WTC11 (cell line): ENCODE data around the gene ZNF507. TPM values are rescaled to one million over a fixed set of nuclear protein-coding genes. Genes with fewer than 3 reads are reported as not detected.

Experiments
- AR ChIP-seq: fragments of 250-450 bp; sonication (Bioruptor Pico); IDR thresholded peaks from 2 replicates; pipeline ENCODE4 v1.9.0; 2021; ENCODE audit warnings: mild to moderate bottlenecking
- CREM ChIP-seq: sonication (generic); formaldehyde crosslinking; IDR thresholded peaks from 2 replicates; pipeline ENCODE4 v1.8.1; 2022; ENCODE audit warnings: mild to moderate bottlenecking, missing genetic modification reagents, moderate library complexity
- CTCF ChIP-seq: fragments of 200-600 bp; IDR thresholded peaks from 2 replicates; pipeline ENCODE4 v1.8.0; 2022; ENCODE audit warnings: antibody characterized with exemption
- E2F5 ChIP-seq: sonication (generic); formaldehyde crosslinking; IDR thresholded peaks from 2 replicates; pipeline ENCODE4 v1.8.1; 2022; ENCODE audit warnings: mild to moderate bottlenecking, moderate library complexity, missing genetic modification reagents
- GTF2I ChIP-seq: fragments of 250-450 bp; sonication (Bioruptor Pico); conservative IDR thresholded peaks from 2 replicates; pipeline ENCODE4 v1.4.0; 2021; ENCODE audit warnings: mild to moderate bottlenecking
- IRF1 ChIP-seq: sonication (generic); formaldehyde crosslinking; IDR thresholded peaks from 2 replicates; pipeline ENCODE4 v1.8.0; 2023; ENCODE audit warnings: missing genetic modification reagents
- JAZF1 ChIP-seq: fragments of 250-450 bp; sonication (Bioruptor Pico); IDR thresholded peaks from 2 replicates; pipeline ENCODE4 v1.9.0; 2021; ENCODE audit warnings: moderate library complexity, mild to moderate bottlenecking, inconsistent platforms
- JUN ChIP-seq: sonication (generic); formaldehyde crosslinking; IDR thresholded peaks from 2 replicates; pipeline ENCODE4 v1.8.0; 2023; ENCODE audit warnings: mild to moderate bottlenecking, missing genetic modification reagents
- KAT7 ChIP-seq: sonication (generic); formaldehyde crosslinking; IDR thresholded peaks from 2 replicates; pipeline ENCODE4 v1.8.1; 2023; ENCODE audit warnings: missing genetic modification reagents, mild to moderate bottlenecking, borderline replicate concordance
- NFATC4 ChIP-seq: fragments of 250-450 bp; sonication (Bioruptor Pico); IDR thresholded peaks from 2 replicates; pipeline ENCODE4 v1.9.0; 2021; ENCODE audit warnings: mild to moderate bottlenecking
- NFYB ChIP-seq: sonication (generic); formaldehyde crosslinking; conservative IDR thresholded peaks from 2 replicates; pipeline ENCODE4 v1.8.0; 2022; ENCODE audit warnings: low read depth, missing genetic modification reagents
- NR1H2 ChIP-seq: sonication (generic); formaldehyde crosslinking; IDR thresholded peaks from 2 replicates; pipeline ENCODE4 v1.9.0; 2021; ENCODE audit warnings: mild to moderate bottlenecking, moderate library complexity, missing genetic modification reagents
- OVOL2 ChIP-seq: fragments of 250-450 bp; sonication (Bioruptor Pico); IDR thresholded peaks from 2 replicates; pipeline ENCODE4 v1.9.0; 2021; ENCODE audit warnings: mild to moderate bottlenecking, borderline replicate concordance
- PRRX2 ChIP-seq: fragments of 250-450 bp; sonication (Bioruptor Pico); IDR thresholded peaks from 2 replicates; pipeline ENCODE4 v1.8.0; 2021; ENCODE audit warnings: mild to moderate bottlenecking
- SMAD4 ChIP-seq: sonication (generic); formaldehyde crosslinking; IDR thresholded peaks from 2 replicates; pipeline ENCODE4 v1.8.0; 2022; ENCODE audit warnings: mild to moderate bottlenecking, missing genetic modification reagents
- SOX15 ChIP-seq: fragments of 250-450 bp; sonication (Bioruptor Pico); IDR thresholded peaks from 2 replicates; pipeline ENCODE4 v1.9.0; 2021; ENCODE audit warnings: mild to moderate bottlenecking
- ZNF219 ChIP-seq: sonication (generic); formaldehyde crosslinking; IDR thresholded peaks from 2 replicates; pipeline ENCODE4 v1.8.0; 2023; ENCODE audit warnings: missing genetic modification reagents, mild to moderate bottlenecking, borderline replicate concordance
- ZNF281 ChIP-seq: sonication (generic); formaldehyde crosslinking; IDR thresholded peaks from 2 replicates; pipeline ENCODE4 v1.8.0; 2023; ENCODE audit warnings: mild to moderate bottlenecking, missing genetic modification reagents
- ZNF317 ChIP-seq: sonication (generic); formaldehyde crosslinking; IDR thresholded peaks from 2 replicates; pipeline ENCODE4 v1.8.1; 2023; ENCODE audit warnings: low read depth, mild to moderate bottlenecking, moderate library complexity, missing genetic modification reagents, borderline replicate concordance
- ZNF671 ChIP-seq: fragments of 250-450 bp; sonication (Bioruptor Pico); IDR thresholded peaks from 2 replicates; pipeline ENCODE4 v1.8.0; 2021; ENCODE audit warnings: mild to moderate bottlenecking
- total RNA-seq: library from RNA; stranded (reverse); gene quantifications from 3 replicates; pipeline ENCODE4 v1.2.3, GENCODE V29; 2021
- TF ChIP-seq, protein P1 (sequence below): sonication (generic); formaldehyde crosslinking; IDR thresholded peaks from 2 replicates; pipeline ENCODE4 v1.8.0; 2022; ENCODE audit warnings: missing genetic modification reagents
- TF ChIP-seq, protein P2 (sequence below): fragments of 250-450 bp; sonication (Bioruptor Pico); IDR thresholded peaks from 2 replicates; pipeline ENCODE4 v1.9.0; 2021; ENCODE audit warnings: mild to moderate bottlenecking
- TF ChIP-seq, protein P3 (sequence below): sonication (generic); formaldehyde crosslinking; IDR thresholded peaks from 2 replicates; pipeline ENCODE4 v1.8.1; 2023; ENCODE audit warnings: mild to moderate bottlenecking, missing genetic modification reagents

The ZNF507 gene
- total RNA-seq, 1 experiment from 2014 or later: 27.6 TPM

- TF ChIP-seq, protein P1, sequence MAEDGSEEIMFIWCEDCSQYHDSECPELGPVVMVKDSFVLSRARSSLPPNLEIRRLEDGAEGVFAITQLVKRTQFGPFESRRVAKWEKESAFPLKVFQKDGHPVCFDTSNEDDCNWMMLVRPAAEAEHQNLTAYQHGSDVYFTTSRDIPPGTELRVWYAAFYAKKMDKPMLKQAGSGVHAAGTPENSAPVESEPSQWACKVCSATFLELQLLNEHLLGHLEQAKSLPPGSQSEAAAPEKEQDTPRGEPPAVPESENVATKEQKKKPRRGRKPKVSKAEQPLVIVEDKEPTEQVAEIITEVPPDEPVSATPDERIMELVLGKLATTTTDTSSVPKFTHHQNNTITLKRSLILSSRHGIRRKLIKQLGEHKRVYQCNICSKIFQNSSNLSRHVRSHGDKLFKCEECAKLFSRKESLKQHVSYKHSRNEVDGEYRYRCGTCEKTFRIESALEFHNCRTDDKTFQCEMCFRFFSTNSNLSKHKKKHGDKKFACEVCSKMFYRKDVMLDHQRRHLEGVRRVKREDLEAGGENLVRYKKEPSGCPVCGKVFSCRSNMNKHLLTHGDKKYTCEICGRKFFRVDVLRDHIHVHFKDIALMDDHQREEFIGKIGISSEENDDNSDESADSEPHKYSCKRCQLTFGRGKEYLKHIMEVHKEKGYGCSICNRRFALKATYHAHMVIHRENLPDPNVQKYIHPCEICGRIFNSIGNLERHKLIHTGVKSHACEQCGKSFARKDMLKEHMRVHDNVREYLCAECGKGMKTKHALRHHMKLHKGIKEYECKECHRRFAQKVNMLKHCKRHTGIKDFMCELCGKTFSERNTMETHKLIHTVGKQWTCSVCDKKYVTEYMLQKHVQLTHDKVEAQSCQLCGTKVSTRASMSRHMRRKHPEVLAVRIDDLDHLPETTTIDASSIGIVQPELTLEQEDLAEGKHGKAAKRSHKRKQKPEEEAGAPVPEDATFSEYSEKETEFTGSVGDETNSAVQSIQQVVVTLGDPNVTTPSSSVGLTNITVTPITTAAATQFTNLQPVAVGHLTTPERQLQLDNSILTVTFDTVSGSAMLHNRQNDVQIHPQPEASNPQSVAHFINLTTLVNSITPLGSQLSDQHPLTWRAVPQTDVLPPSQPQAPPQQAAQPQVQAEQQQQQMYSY (CRISPR knock-in tag): no peak
- no peak for TF ChIP-seq ZNF317 (CRISPR knock-in tag)
- TF ChIP-seq CTCF: no peak
- TF ChIP-seq, protein P2, sequence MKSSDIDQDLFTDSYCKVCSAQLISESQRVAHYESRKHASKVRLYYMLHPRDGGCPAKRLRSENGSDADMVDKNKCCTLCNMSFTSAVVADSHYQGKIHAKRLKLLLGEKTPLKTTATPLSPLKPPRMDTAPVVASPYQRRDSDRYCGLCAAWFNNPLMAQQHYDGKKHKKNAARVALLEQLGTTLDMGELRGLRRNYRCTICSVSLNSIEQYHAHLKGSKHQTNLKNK: no peak
- no peak for TF ChIP-seq SMAD4
- TF ChIP-seq JAZF1 (CRISPR knock-in tag): no peak
- TF ChIP-seq SOX15 (CRISPR knock-in tag): no peak
- TF ChIP-seq, protein P3, sequence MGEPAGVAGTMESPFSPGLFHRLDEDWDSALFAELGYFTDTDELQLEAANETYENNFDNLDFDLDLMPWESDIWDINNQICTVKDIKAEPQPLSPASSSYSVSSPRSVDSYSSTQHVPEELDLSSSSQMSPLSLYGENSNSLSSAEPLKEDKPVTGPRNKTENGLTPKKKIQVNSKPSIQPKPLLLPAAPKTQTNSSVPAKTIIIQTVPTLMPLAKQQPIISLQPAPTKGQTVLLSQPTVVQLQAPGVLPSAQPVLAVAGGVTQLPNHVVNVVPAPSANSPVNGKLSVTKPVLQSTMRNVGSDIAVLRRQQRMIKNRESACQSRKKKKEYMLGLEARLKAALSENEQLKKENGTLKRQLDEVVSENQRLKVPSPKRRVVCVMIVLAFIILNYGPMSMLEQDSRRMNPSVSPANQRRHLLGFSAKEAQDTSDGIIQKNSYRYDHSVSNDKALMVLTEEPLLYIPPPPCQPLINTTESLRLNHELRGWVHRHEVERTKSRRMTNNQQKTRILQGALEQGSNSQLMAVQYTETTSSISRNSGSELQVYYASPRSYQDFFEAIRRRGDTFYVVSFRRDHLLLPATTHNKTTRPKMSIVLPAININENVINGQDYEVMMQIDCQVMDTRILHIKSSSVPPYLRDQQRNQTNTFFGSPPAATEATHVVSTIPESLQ (CRISPR knock-in tag): no peak
- peak; percentile 90 for TF ChIP-seq E2F5 (CRISPR knock-in tag)
- no peak for TF ChIP-seq PRRX2 (CRISPR knock-in tag)
- TF ChIP-seq OVOL2: no peak
- no peak for TF ChIP-seq CREM (CRISPR knock-in tag)
- TF ChIP-seq IRF1: no peak
- TF ChIP-seq KAT7 (CRISPR knock-in tag): 0 out of 2 replicates have a peak, but pooled peaks have one; percentile 72
- TF ChIP-seq JUN (CRISPR knock-in tag): peak; percentile 52; the same call in 1 of the 2 replicates
- no peak for TF ChIP-seq AR
- no peak for TF ChIP-seq NR1H2
- no peak for TF ChIP-seq NFATC4
- no peak for TF ChIP-seq NFYB
- TF ChIP-seq ZNF281: peak; percentile 52; the same call in 1 of the 2 replicates
- no peak for TF ChIP-seq GTF2I (CRISPR knock-in tag)
- no peak for TF ChIP-seq ZNF671 (CRISPR knock-in tag)
- no peak for TF ChIP-seq ZNF219
Measured at GRCh38 chr19:32345261-32346207, at the start of gene ZNF507 (continued).
